ENCODE data around the gene C4B. TPM values are rescaled to one million over a fixed set of nuclear protein-coding genes. Genes with fewer than 3 reads are reported as not detected.

C4B gene
- total and polyA plus RNA-seq, 9 of the 15 experiments (the other 6 are each of a cell fraction or from before 2014, with no cell fraction given), result 0.32 to 8.8 (median 5.4) TPM

DNA sequence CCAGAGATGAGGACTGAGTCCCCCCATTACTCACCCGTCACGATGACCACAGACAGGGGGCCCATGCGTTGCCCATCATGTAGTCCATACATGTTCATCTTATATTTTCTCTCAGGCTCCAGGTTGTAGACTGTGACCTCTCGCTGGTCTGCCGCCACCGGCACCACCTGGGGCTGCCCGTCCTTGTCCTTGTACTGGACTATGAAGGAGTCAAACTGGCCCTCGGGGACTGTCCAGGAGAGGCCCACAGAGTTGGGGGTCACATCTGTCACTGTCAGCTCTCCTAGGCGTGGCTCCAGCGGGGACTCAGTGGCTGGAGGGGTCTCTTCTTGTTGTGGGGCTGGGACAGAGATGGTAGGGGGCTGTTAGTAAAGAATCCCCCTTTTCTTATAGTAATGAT, 59.0 kb downstream of the C4B start:
- ATAC-seq (no peak), DNase-seq (ENCODE audit: extremely low read depth in 1 of 4, low spot score in 3 of 4) (no peak), FAIRE-seq (no peak)
- H3K4me2 ChIP-seq (ENCODE audit: insufficient read depth, low read length), result no peak overlapping the region
- H3K27me3 ChIP-seq (ENCODE audit: control insufficient read depth in 2 of 2, insufficient read depth in 2 of 2, low read length in 2 of 2), result peaks cover 53 to 69% of the 10 kb centered on the region in 2 experiments
- POLR2A ChIA-PET, result no interaction called here
- no peaks in the 10 kb centered on the region for H4K20me1 ChIP-seq (replicated peaks; ENCODE audit: control insufficient read depth, insufficient read depth, low read length)
- H3K9ac ChIP-seq (ENCODE audit: insufficient read depth in 1 of 2, low read depth in 2 of 2, low read length in 2 of 2), result no peak overlapping the region
- no peaks in the 10 kb centered on the region for H3K79me2 ChIP-seq (ENCODE audit: control insufficient read depth, insufficient read depth, low read length)
- CTCF ChIA-PET (ENCODE audit: low intra/inter-chr PET ratio), result no interaction called here
- no peak overlapping the region for H3K27ac ChIP-seq (ENCODE audit: extremely low read depth, low read depth, low read length)
- in situ Hi-C loops (cut with MboI) (no loop called here), intact Hi-C loops (cut with micrococcal nuclease) (no loop called here)
- no TSS peak for BruUV-seq (replicated peaks)
- no peaks in the 10 kb centered on the region for H3K36me3 ChIP-seq (ENCODE audit: control insufficient read depth, insufficient read depth, low read length)
- peaks cover 0 to 10% of the 10 kb centered on the region in 2 experiments; a peak in 2 of 5 replicates for H3K4me1 ChIP-seq (replicated peaks in 1 of 2; ENCODE audit: control insufficient read depth in 2 of 2, insufficient read depth in 2 of 2, low read length in 2 of 2)
- WGBS (ENCODE audit: insufficient coverage, low coverage, missing lambda C conversion rate), result 27% methylated on average over 10 of the region's 10 CpGs
- H2AFZ ChIP-seq (ENCODE audit: low read depth, low read length), result no peak overlapping the region
- H3K4me3 ChIP-seq, result no peak overlapping the region
- TF ChIP-seq DNMT1 (IDR thresholded peaks at IDR 0.05), result no peak
- no peak for TF ChIP-seq ZNF668 (CRISPR knock-in tag; IDR thresholded peaks at IDR 0.05)
- TF ChIP-seq PTBP1 (IDR thresholded peaks at IDR 0.05; ENCODE audit: low read depth, low read length), result no peak
- TF ChIP-seq IFI16 (CRISPR knock-in tag; IDR thresholded peaks at IDR 0.05), result no peak
- TF ChIP-seq CHCHD3 (CRISPR knock-in tag; IDR thresholded peaks at IDR 0.05), result no peak
- TF ChIP-seq KAT8 (IDR thresholded peaks at IDR 0.05; ENCODE audit: low read depth), result no peak
- TF ChIP-seq ZBTB7A (IDR thresholded peaks at IDR 0.05; ENCODE audit: borderline replicate concordance, control insufficient read depth, low read depth, low read length), result no peak
- no peak for TF ChIP-seq ZNF263 (CRISPR knock-in tag; IDR thresholded peaks at IDR 0.05; ENCODE audit: borderline replicate concordance)
- no peak for TF ChIP-seq SETDB1 (IDR thresholded peaks at IDR 0.05; ENCODE audit: low read length)
- TF ChIP-seq SIN3B (IDR thresholded peaks at IDR 0.05; ENCODE audit: low read depth), result no peak
- no peak for TF ChIP-seq ZNF76 (CRISPR knock-in tag; IDR thresholded peaks at IDR 0.05; ENCODE audit: borderline replicate concordance)
- no peak for TF ChIP-seq ZNF589 (CRISPR knock-in tag; IDR thresholded peaks at IDR 0.05; ENCODE audit: low read depth)
- H3K9me3 ChIP-seq (replicated peaks; ENCODE audit: control insufficient read depth, insufficient read depth, low read depth, low read length), result no peaks in the 10 kb centered on the region
- H3K9me1 ChIP-seq (ENCODE audit: control insufficient read depth, insufficient read depth, low read length), result no peaks in the 10 kb centered on the region

All from K562 (cell line).